GM12878 (cell line): ENCODE results near the gene BARHL1. TPM values are rescaled to one million over a fixed set of nuclear protein-coding genes. Genes with fewer than 3 reads are reported as not detected.

Experiments
- ATAC-seq: fragments of 200-7000 bp; cut with Tn5 transposase; 3 replicates; pipeline ENCODE4 v1.9.1; 2020; ENCODE audit warnings: mild to moderate bottlenecking, moderate library complexity
- BruUV-seq: library from RNA; stranded (reverse); fragments of 400-500 nt; replicated peaks from 2 replicates; lab custom pipeline; 2021; lab: Mats Ljungman, UMichigan
- CTCF ChIA-PET: fragments of 300-600 bp; sonication (Branson Sonifier 250); formaldehyde crosslinking; extraction: SDS; loops from one replicate; lab custom pipeline; 2021; ENCODE audit warnings: inconsistent platforms; lab: Yijun Ruan, JAX
- POLR2A ChIA-PET: fragments of 350-600 bp; formaldehyde crosslinking; extraction: SDS; loops from one replicate; lab custom pipeline; 2021; ENCODE audit warnings: inconsistent platforms; lab: Charles Lee
- RAD21 ChIA-PET: fragments of 300-600 bp; sonication (Branson Sonifier 250); formaldehyde crosslinking; loops from one replicate; lab custom pipeline; 2023; ENCODE audit warnings: antibody characterized with exemption; ENCODE audit not compliant: unreplicated experiment; lab: Charles Lee
- SMC1A ChIA-PET: fragments of 300-600 bp; sonication (Branson Sonifier 250); formaldehyde crosslinking; loops from one replicate; lab custom pipeline; 2023; ENCODE audit not compliant: unreplicated experiment, uncharacterized antibody; lab: Charles Lee
- DNase-seq: peaks from one replicate; pipeline ENCODE4 v3.0.0-alpha.2; 2011; ENCODE audit warnings: low read depth, low spot score
- FAIRE-seq: peaks from 3 replicates; lab custom pipeline; 2011; peaks lifted over from hg19 to GRCh38; lab: Jason Lieb, UNC
- H2AFZ ChIP-seq: 2 replicates; pipeline ENCODE4 v1.6.0; 2011; ENCODE audit warnings: low read depth, low read length, control low read depth; ENCODE audit not compliant: control insufficient read depth
- H3K27ac ChIP-seq: 2 replicates; pipeline ENCODE4 v1.5.1; 2011; ENCODE audit warnings: control low read depth; ENCODE audit not compliant: control insufficient read depth, insufficient read depth
- H3K27me3 ChIP-seq, 2 experiments: replicated peaks in 1 of 2; 2 replicates each; pipeline versions ENCODE4 v1.6.0 to v1.6.1; 2011; ENCODE audit warnings: low read length in 1 of 2; ENCODE audit not compliant: control insufficient read depth in 2 of 2, insufficient read depth in 2 of 2
- H3K36me3 ChIP-seq, 2 experiments: 2 replicates each; pipeline ENCODE4 v1.5.1; 2011; ENCODE audit warnings: low read length in 1 of 2; ENCODE audit not compliant: control insufficient read depth in 2 of 2, insufficient read depth in 2 of 2
- H3K4me1 ChIP-seq: 2 replicates; pipeline ENCODE4 v1.6.1; 2011; ENCODE audit warnings: mild to moderate bottlenecking, low read length, moderate library complexity, mixed read lengths; ENCODE audit not compliant: control insufficient read depth, insufficient read depth
- H3K4me2 ChIP-seq: 2 replicates; pipeline ENCODE4 v1.6.0; 2011; ENCODE audit warnings: control low read depth; ENCODE audit not compliant: control insufficient read depth, insufficient read depth
- H3K4me3 ChIP-seq: fragments of 200-600 bp; sonication (generic); 2 replicates; pipeline ENCODE4 v1.5.1; 2016
- H3K79me2 ChIP-seq: 2 replicates; pipeline ENCODE4 v1.6.0; 2011; ENCODE audit warnings: low read length; ENCODE audit not compliant: control insufficient read depth, insufficient read depth
- H3K9ac ChIP-seq: 2 replicates; pipeline ENCODE4 v1.8.0; 2011; ENCODE audit warnings: low read length, control low read depth, mixed read lengths; ENCODE audit not compliant: control insufficient read depth, insufficient read depth
- H3K9me3 ChIP-seq: replicated peaks from 3 replicates; pipeline ENCODE4 v1.5.1; 2011; ENCODE audit warnings: mild to moderate bottlenecking, low read length; ENCODE audit not compliant: control insufficient read depth, insufficient read depth
- H4K20me1 ChIP-seq: 2 replicates; pipeline ENCODE4 v1.6.0; 2011; ENCODE audit not compliant: control insufficient read depth, insufficient read depth
- EED ChIP-seq: sonication (generic); IDR thresholded peaks from 2 replicates; pipeline ENCODE4 v1.6.1; 2016; ENCODE audit warnings: antibody characterized with exemption, low read depth
- FOS ChIP-seq: IDR thresholded peaks from 3 replicates; pipeline ENCODE4 v1.6.1; 2011; ENCODE audit warnings: borderline replicate concordance; ENCODE audit not compliant: insufficient read length; ENCODE audit errors: extremely low read depth
- KDM1A ChIP-seq: fragments of 200-600 bp; sonication (generic); IDR thresholded peaks from 2 replicates; pipeline ENCODE4 v1.6.1; 2016; ENCODE audit warnings: borderline replicate concordance
- KLF5 ChIP-seq: fragments of 450-650 bp; IDR thresholded peaks from 2 replicates; pipeline ENCODE4 v1.6.1; 2014; ENCODE audit warnings: mild to moderate bottlenecking; ENCODE audit not compliant: partially characterized antibody
- NFXL1 ChIP-seq: fragments of 450-650 bp; IDR thresholded peaks from 2 replicates; pipeline ENCODE4 v1.6.1; 2017; ENCODE audit warnings: antibody characterized with exemption, mild to moderate bottlenecking, borderline replicate concordance
- POLR2AphosphoS5 ChIP-seq: IDR thresholded peaks from 2 replicates; pipeline ENCODE4 v1.6.1; 2011; ENCODE audit warnings: mild to moderate bottlenecking, low read length, inconsistent platforms
- RELA ChIP-seq: fragments of 450-650 bp; IDR thresholded peaks from 2 replicates; pipeline ENCODE4 v1.8.0; 2014; ENCODE audit warnings: borderline replicate concordance; ENCODE audit not compliant: partially characterized antibody
- SREBF1 ChIP-seq: IDR thresholded peaks from 2 replicates; pipeline ENCODE4 v1.6.1; 2012; ENCODE audit warnings: mild to moderate bottlenecking, low read length
- WGBS: methylation state at CpG from one replicate; pipeline ENCODE4 v1.1.6; 2016; ENCODE audit warnings: low lambda C conversion rate; ENCODE audit not compliant: insufficient replicate concordance, insufficient coverage; ENCODE audit errors: missing lambda C conversion rate; 5-methylcytosine and 5-hydroxymethylcytosine counted together
- in situ Hi-C: fragments of 300-500 bp; cut with MboI; formaldehyde crosslinking; loops from 9 replicates; pipeline ENCODE4 v1.14.3; 2018; ENCODE audit warnings: mixed read lengths
- intact Hi-C: fragments of 100-400 bp; cut with micrococcal nuclease; formaldehyde crosslinking; loops from one replicate; pipeline ENCODE4 v1.14.2; 2022; ENCODE audit not compliant: unreplicated experiment
- polyA plus RNA-seq, 11 experiments: library from polyadenylated mRNA; depleted of rRNA in 4 of 11; unstranded in 6 of 11; stranded (reverse) in 5 of 11; fragments of >200 nt; fragmentation: Nextera tagmentation in 4 of 11; fragmentation: Illumina TruSeq in 1 of 11; extraction: Ambion mirVana in 4 of 11; extraction: Trizol in 1 of 11; gene quantifications; 1 replicate in 1 of 11; 2 replicates in 10 of 11; pipeline versions ENCODE4 v1.2.1 to v1.2.3, GENCODE V29; 2011 to 2016; ENCODE audit warnings: inconsistent platforms in 2 of 11, missing spikeins in 2 of 11, low read depth in 1 of 11
- total RNA-seq, 4 experiments: library from RNA; depleted of rRNA in 3 of 4; stranded (reverse); fragments of >200 nt in 3 of 4; fragmentation: Illumina TruSeq in 1 of 4; extraction: Trizol in 1 of 4; gene quantifications; 2 replicates each; pipeline versions ENCODE4 v1.2.1 to v1.2.3, GENCODE V29; 2013 to 2021
- TF ChIP-seq, protein P1 (sequence below): fragments of 450-650 bp; formaldehyde crosslinking; IDR thresholded peaks from 2 replicates; pipeline ENCODE4 v1.4.0; 2020; ENCODE audit warnings: mild to moderate bottlenecking, moderate library complexity
- TF ChIP-seq, protein P2 (sequence below): IDR thresholded peaks from 2 replicates; pipeline ENCODE4 v1.6.1; 2011; ENCODE audit warnings: low read depth, mild to moderate bottlenecking, low read length, moderate library complexity, borderline replicate concordance; ENCODE audit errors: extremely low read depth

BARHL1 gene
- total and polyA plus RNA-seq, 10 of the 15 experiments (the other 5 are each of a cell fraction or from before 2014, with no cell fraction given) = not detected

DNA sequence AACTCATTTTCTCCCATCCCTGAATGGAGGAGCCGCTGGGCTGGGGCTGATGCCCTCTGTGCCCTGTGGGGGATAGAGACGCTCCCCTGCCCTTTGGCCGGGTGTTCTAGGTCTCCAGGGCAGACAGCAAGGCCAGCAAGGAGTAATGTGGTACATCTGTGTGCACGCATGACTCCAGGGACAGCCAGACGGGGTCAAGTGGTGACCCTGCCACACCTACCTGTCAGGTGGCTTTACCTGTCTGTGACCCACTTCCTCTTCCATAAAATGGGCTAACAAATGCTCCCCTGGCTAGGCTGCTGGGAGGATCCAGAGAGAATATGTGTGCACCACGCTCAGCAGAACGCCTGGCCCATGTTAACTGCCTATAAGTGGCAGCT is 35.4 kb upstream of the BARHL1 start:
- POLR2A ChIA-PET = no interaction called here

More for the DNA sequence above, 35.4 kb upstream of the BARHL1 start:
- Histone ChIP-seq H2AFZ (no peak overlapping the region), H3K9me3 (no peaks in the 10 kb centered on the region), H3K27me3 (peaks cover 0 to 3% of the 10 kb centered on the region in 2 experiments; a peak in 3 of 4 replicates), H3K9ac (no peak overlapping the region), H3K4me3 (no peak overlapping the region), H3K4me2 (no peak overlapping the region), H3K4me1 (no peaks in the 10 kb centered on the region), H3K27ac (no peak overlapping the region), H3K36me3 (no peaks in the 10 kb centered on the region), H4K20me1 (no peaks in the 10 kb centered on the region), H3K79me2 (no peaks in the 10 kb centered on the region)
- WGBS = 41% methylated on average over 7 of the region's 7 CpGs
- ChIA-PET CTCF (no interaction called here), SMC1A (no interaction called here), RAD21 (no interaction called here)
- in situ Hi-C loops (no loop called here), intact Hi-C loops (no loop called here)
- ATAC-seq = no peak
- DNase-seq = no peak
- TF ChIP-seq EED (no peak), KDM1A (no peak), NFXL1 (no peak), SREBF1 (no peak), POLR2AphosphoS5 (no peak), FOS (no peak), KLF5 (no peak), RELA (no peak)
- TF ChIP-seq, protein P1, sequence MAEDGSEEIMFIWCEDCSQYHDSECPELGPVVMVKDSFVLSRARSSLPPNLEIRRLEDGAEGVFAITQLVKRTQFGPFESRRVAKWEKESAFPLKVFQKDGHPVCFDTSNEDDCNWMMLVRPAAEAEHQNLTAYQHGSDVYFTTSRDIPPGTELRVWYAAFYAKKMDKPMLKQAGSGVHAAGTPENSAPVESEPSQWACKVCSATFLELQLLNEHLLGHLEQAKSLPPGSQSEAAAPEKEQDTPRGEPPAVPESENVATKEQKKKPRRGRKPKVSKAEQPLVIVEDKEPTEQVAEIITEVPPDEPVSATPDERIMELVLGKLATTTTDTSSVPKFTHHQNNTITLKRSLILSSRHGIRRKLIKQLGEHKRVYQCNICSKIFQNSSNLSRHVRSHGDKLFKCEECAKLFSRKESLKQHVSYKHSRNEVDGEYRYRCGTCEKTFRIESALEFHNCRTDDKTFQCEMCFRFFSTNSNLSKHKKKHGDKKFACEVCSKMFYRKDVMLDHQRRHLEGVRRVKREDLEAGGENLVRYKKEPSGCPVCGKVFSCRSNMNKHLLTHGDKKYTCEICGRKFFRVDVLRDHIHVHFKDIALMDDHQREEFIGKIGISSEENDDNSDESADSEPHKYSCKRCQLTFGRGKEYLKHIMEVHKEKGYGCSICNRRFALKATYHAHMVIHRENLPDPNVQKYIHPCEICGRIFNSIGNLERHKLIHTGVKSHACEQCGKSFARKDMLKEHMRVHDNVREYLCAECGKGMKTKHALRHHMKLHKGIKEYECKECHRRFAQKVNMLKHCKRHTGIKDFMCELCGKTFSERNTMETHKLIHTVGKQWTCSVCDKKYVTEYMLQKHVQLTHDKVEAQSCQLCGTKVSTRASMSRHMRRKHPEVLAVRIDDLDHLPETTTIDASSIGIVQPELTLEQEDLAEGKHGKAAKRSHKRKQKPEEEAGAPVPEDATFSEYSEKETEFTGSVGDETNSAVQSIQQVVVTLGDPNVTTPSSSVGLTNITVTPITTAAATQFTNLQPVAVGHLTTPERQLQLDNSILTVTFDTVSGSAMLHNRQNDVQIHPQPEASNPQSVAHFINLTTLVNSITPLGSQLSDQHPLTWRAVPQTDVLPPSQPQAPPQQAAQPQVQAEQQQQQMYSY (CRISPR knock-in tag) = no peak
- TF ChIP-seq, protein P2, sequence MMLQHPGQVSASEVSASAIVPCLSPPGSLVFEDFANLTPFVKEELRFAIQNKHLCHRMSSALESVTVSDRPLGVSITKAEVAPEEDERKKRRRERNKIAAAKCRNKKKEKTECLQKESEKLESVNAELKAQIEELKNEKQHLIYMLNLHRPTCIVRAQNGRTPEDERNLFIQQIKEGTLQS = no peak
- FAIRE-seq = no peak
- BruUV-seq = no TSS peak
